Activated CD4-positive, alpha-beta T cell treated with anti-CD3 and anti-CD28 coated beads, Interleukin-2, amount 50 U/mL, for 4 hours (primary cell): ENCODE measurements around the gene BRD4.

ENCODE experiments used
- DNase-seq, 2 experiments: peaks; one replicate each; pipeline ENCODE4 v3.0.0-alpha.2; 2020

The BRD4 gene

GRCh38 chr19:15264061-15264932 is 68.0 kb downstream of the BRD4 start:
- peak; percentile 67 to 72 for DNase-seq

GRCh38 chr19:15263361-15263985 is 68.9 kb downstream of the BRD4 start:
- no peak for DNase-seq

GRCh38 chr19:15262011-15262410 is 70.3 kb downstream of the BRD4 start:
- no peak for DNase-seq

GRCh38 chr19:15260939-15261338 is 71.4 kb downstream of the BRD4 start:
- no peak for DNase-seq

GRCh38 chr19:15259907-15260306 is 72.4 kb downstream of the BRD4 start:
- DNase-seq = no peak

- no peak for DNase-seq
These were observed 74.6 kb downstream of the BRD4 start for GRCh38 chr19:15257782-15258181.

GRCh38 chr19:15256708-15257331 is 75.5 kb downstream of the BRD4 start:
- no peak for DNase-seq

- no peak for DNase-seq
These were observed 76.9 kb downstream of the BRD4 start for GRCh38 chr19:15255359-15255990.

- no peak for DNase-seq
These were observed 77.8 kb downstream of the BRD4 start for GRCh38 chr19:15254547-15254946.

GRCh38 chr19:15253513-15253912 is 78.8 kb downstream of the BRD4 start:
- DNase-seq = no peak

- DNase-seq = no peak
These were observed 79.3 kb downstream of the BRD4 start for GRCh38 chr19:15253061-15253460.

GRCh38 chr19:15252398-15253018 is 79.8 kb downstream of the BRD4 start:
- DNase-seq = no peak

- no peak for DNase-seq
These were observed 80.5 kb downstream of the BRD4 start for GRCh38 chr19:15251749-15252397.

- no peak for DNase-seq
These were observed 81.2 kb downstream of the BRD4 start for GRCh38 chr19:15251010-15251748.

GRCh38 chr19:15250640-15250993 is 81.7 kb downstream of the BRD4 start:
- no peak for DNase-seq

- no peak for DNase-seq
These were observed 82.2 kb downstream of the BRD4 start for GRCh38 chr19:15249972-15250639.

- no peak for DNase-seq
These were observed 82.8 kb downstream of the BRD4 start for GRCh38 chr19:15249528-15249874.

GRCh38 chr19:15248648-15249527 is 83.5 kb downstream of the BRD4 start:
- no peak for DNase-seq

GRCh38 chr19:15248106-15248505 is 84.2 kb downstream of the BRD4 start:
- DNase-seq = no peak
